ENCODE results near the gene KIF1B.

KIF1B gene

GRCh38 chr1:10265900-10266299 lies 55.5 kb downstream of the KIF1B start:
- ATAC-seq (ENCODE audit: low read depth) (no peak), DNase-seq (ENCODE audit: low spot score in 2 of 2) (no peak)
- H3K9me3 Mint-ChIP-seq: no peaks in the 10 kb centered on the region
- no peak overlapping the region for H3K4me3 Mint-ChIP-seq
- H3K27ac Mint-ChIP-seq: no peak overlapping the region
- H3K4me1 Mint-ChIP-seq: peaks cover 5% of the 10 kb centered on the region
- no peaks in the 10 kb centered on the region for H3K27me3 Mint-ChIP-seq
- peaks cover 18% of the 10 kb centered on the region for H3K36me3 Mint-ChIP-seq

GRCh38 chr1:10267319-10267718 lies 56.9 kb downstream of the KIF1B start:
- ATAC-seq (ENCODE audit: low read depth): no peak
- no peak overlapping the region for H3K27ac Mint-ChIP-seq

DNA sequence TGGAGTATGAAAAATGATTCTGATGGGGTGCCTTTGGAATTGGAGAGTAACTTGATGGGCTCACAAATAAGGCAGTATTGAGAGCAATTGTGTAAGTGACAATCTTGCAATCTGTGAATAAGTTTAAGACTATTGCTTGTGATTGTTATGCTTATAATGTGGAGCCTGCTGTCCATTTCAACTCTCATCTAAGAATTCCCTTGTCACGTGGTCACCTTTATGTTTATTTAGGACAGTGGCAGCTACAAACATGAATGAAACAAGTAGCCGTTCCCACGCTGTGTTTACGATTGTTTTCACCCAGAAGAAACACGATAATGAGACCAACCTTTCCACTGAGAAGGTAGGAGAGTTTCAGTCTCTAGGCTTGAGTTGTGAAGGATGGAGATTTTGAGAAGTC lies 57.6 kb downstream of the KIF1B start:
- peaks cover 14% of the 10 kb centered on the region for H3K36me3 Mint-ChIP-seq
- ATAC-seq (ENCODE audit: low read depth) (no peak), DNase-seq (ENCODE audit: low spot score in 2 of 2) (no peak)
- no peak overlapping the region for H3K4me3 Mint-ChIP-seq
- H3K27ac Mint-ChIP-seq: no peak overlapping the region
- H3K27me3 Mint-ChIP-seq: no peaks in the 10 kb centered on the region
- H3K9me3 Mint-ChIP-seq: no peaks in the 10 kb centered on the region
- H3K4me1 Mint-ChIP-seq: peaks cover 5% of the 10 kb centered on the region

More at GRCh38 chr1:10267319-10267718, 56.9 kb downstream of the KIF1B start:
- peaks cover 16% of the 10 kb centered on the region for H3K36me3 Mint-ChIP-seq
- H3K27me3 Mint-ChIP-seq: no peaks in the 10 kb centered on the region
- peaks cover 5% of the 10 kb centered on the region for H3K4me1 Mint-ChIP-seq
- H3K4me3 Mint-ChIP-seq: no peak overlapping the region
- H3K9me3 Mint-ChIP-seq: no peaks in the 10 kb centered on the region
- DNase-seq (ENCODE audit: low spot score in 2 of 2): no peak

- Mint-ChIP-seq H3K36me3 (peaks cover 18% of the 10 kb centered on the region), H3K4me3 (no peak overlapping the region), H3K27me3 (no peaks in the 10 kb centered on the region), H3K9me3 (no peaks in the 10 kb centered on the region), H3K4me1 (no peaks in the 10 kb centered on the region), H3K27ac (no peak overlapping the region)
- ATAC-seq (ENCODE audit: low read depth) (no peak), DNase-seq (ENCODE audit: low spot score in 2 of 2) (no peak)
Observed at GRCh38 chr1:10271090-10271489, 60.7 kb downstream of the KIF1B start.

DNA sequence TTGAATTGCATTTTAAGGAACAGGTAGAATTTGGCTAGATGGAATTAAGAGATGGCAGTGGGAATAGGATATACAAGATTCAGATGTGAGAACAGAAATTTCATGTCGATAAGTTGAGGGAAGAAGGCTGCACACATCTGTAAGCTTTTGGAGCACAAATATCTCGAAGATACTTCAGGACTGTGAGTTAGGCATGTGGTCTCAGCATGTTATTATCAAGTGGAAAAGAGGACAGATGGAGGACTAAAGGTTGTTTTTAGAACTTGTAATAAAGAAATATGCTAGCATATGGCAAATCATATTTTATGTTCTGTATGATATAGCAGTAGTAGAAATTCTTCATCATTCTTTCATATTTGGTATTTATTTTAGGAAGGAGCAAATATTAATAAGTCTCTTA lies 61.5 kb downstream of the KIF1B start:
- Mint-ChIP-seq H3K36me3 (peaks cover 16% of the 10 kb centered on the region), H3K4me3 (no peak overlapping the region), H3K27ac (no peak overlapping the region), H3K9me3 (no peaks in the 10 kb centered on the region), H3K4me1 (no peaks in the 10 kb centered on the region), H3K27me3 (no peaks in the 10 kb centered on the region)
- no peak for ATAC-seq (ENCODE audit: low read depth)
- no peak for DNase-seq (ENCODE audit: low spot score in 2 of 2)

- ATAC-seq (ENCODE audit: low read depth): no peak
- DNase-seq (ENCODE audit: low spot score in 2 of 2): no peak
- Mint-ChIP-seq H3K27ac (no peak overlapping the region), H3K4me1 (no peaks in the 10 kb centered on the region), H3K4me3 (no peak overlapping the region), H3K27me3 (no peaks in the 10 kb centered on the region), H3K9me3 (no peaks in the 10 kb centered on the region), H3K36me3 (peaks cover 16% of the 10 kb centered on the region)
Observed at GRCh38 chr1:10272274-10272673, 61.9 kb downstream of the KIF1B start.

- Mint-ChIP-seq H3K27ac (no peak overlapping the region), H3K27me3 (no peaks in the 10 kb centered on the region), H3K9me3 (no peaks in the 10 kb centered on the region), H3K36me3 (peaks cover 22% of the 10 kb centered on the region), H3K4me1 (no peaks in the 10 kb centered on the region), H3K4me3 (no peak overlapping the region)
- DNase-seq (ENCODE audit: low spot score in 2 of 2) (no peak), ATAC-seq (ENCODE audit: low read depth) (no peak)
Observed at GRCh38 chr1:10278880-10279279, 68.5 kb downstream of the KIF1B start.

- no peaks in the 10 kb centered on the region for H3K4me1 Mint-ChIP-seq
- H3K9me3 Mint-ChIP-seq: no peaks in the 10 kb centered on the region
- peaks cover 19% of the 10 kb centered on the region for H3K36me3 Mint-ChIP-seq
- DNase-seq (ENCODE audit: low spot score in 2 of 2) (no peak), ATAC-seq (ENCODE audit: low read depth) (no peak)
- no peak overlapping the region for H3K27ac Mint-ChIP-seq
- no peak overlapping the region for H3K4me3 Mint-ChIP-seq
- H3K27me3 Mint-ChIP-seq: no peaks in the 10 kb centered on the region
Observed at GRCh38 chr1:10280439-10281350, 70.3 kb downstream of the KIF1B start.

- ATAC-seq (ENCODE audit: low read depth): no peak
- H3K27me3 Mint-ChIP-seq: no peaks in the 10 kb centered on the region
- DNase-seq (ENCODE audit: low spot score in 2 of 2): no peak
- H3K9me3 Mint-ChIP-seq: no peaks in the 10 kb centered on the region
- H3K4me1 Mint-ChIP-seq: no peaks in the 10 kb centered on the region
- H3K4me3 Mint-ChIP-seq: no peak overlapping the region
- H3K36me3 Mint-ChIP-seq: peaks cover 14% of the 10 kb centered on the region
- H3K27ac Mint-ChIP-seq: peak overlapping the region; percentile 50
Observed at GRCh38 chr1:10283318-10283984, 73.1 kb downstream of the KIF1B start.

DNA sequence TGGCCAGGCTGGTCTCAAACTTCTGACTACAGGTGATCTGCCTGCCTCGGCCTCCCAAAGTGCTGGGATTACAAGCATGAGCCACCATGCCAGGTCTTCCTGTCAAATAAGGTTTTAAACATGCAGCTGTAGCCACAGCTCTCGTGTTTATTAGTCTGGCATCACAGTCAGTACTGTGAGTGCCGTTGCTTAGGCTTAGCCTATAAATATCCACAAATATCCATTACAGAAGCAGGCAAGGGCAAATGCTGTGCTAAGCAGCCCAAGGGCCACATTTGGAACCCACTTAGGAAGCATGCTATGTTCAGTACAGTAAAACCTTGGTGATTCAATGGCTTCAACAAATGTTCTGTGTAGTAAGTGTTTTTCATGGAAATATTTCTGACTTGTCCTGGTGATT lies 75.9 kb downstream of the KIF1B start:
- no peaks in the 10 kb centered on the region for H3K9me3 Mint-ChIP-seq
- H3K4me1 Mint-ChIP-seq: no peaks in the 10 kb centered on the region
- no peaks in the 10 kb centered on the region for H3K27me3 Mint-ChIP-seq
- DNase-seq (ENCODE audit: low spot score in 2 of 2) (no peak), ATAC-seq (ENCODE audit: low read depth) (no peak)
- no peak overlapping the region for H3K27ac Mint-ChIP-seq
- no peak overlapping the region for H3K4me3 Mint-ChIP-seq
- H3K36me3 Mint-ChIP-seq: peaks cover 19% of the 10 kb centered on the region

DNA sequence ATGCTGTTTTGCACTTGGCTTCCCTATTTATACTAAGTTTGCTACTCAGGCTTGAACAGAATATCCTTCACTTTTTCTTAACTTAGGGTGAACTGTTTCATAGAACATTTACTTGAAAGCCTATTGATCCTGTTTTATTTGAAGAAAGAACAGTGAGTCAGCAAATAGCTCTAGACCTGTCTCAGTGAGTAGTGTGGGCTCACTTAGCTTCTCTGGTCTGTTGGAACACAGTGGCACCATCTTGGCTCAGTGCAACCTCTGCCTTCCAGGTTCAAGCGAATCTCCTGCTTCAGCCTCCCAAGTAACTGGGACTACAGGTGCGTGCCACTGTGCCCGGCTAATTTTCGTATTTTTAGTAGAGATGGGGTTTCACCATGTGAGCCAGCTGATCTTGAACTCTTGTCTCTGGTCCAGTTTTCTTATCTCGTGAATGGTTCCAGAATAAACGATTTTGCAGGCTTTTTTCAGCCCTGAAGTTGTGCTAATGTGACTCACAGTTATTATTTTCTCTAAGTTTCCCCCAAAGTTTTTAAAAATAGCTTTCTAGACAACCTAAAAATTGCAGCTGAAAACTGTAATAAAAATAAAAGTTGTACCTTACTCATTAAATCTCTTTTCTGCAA lies 76.8 kb downstream of the KIF1B start:
- H3K36me3 Mint-ChIP-seq: peaks cover 18% of the 10 kb centered on the region
- DNase-seq (ENCODE audit: low spot score in 2 of 2): no peak
- no peak overlapping the region for H3K4me3 Mint-ChIP-seq
- no peak for ATAC-seq (ENCODE audit: low read depth)
- no peaks in the 10 kb centered on the region for H3K27me3 Mint-ChIP-seq
- no peaks in the 10 kb centered on the region for H3K9me3 Mint-ChIP-seq
- H3K27ac Mint-ChIP-seq: no peak overlapping the region
- H3K4me1 Mint-ChIP-seq: no peaks in the 10 kb centered on the region

DNA sequence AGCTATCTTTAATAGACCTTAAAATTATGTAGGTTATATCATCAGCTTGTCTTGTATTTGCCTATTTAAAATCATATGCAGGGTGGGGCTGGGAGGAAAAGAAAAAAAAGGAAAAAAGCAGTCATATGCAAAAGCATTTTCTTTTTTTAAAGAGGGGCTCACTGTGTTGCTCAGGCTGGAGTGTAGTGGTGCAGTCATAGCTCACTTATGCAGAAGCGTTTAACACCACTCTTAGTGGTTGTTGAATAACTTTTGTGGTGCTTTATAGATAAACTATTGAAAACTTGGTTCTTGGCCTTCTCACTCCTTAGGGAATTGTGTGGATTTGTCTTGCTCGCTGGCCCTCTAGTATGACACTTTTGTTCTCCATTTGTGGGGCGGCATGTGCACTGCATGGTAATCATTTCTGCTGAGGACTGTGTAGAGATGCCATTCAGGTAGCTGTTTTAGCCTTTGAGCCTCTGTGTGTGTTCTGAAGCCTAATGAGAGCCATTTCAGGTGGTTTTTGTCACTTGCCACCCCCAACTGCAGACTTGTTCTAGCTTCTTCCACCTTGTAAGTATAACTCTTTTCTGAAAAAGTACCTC lies 77.8 kb downstream of the KIF1B start:
- ATAC-seq (ENCODE audit: low read depth) (no peak), DNase-seq (ENCODE audit: low spot score in 2 of 2) (no peak)
- Mint-ChIP-seq H3K4me3 (no peak overlapping the region), H3K27me3 (no peaks in the 10 kb centered on the region), H3K36me3 (peaks cover 13% of the 10 kb centered on the region), H3K27ac (peak overlapping the region; percentile 56), H3K4me1 (no peaks in the 10 kb centered on the region), H3K9me3 (no peaks in the 10 kb centered on the region)

DNA sequence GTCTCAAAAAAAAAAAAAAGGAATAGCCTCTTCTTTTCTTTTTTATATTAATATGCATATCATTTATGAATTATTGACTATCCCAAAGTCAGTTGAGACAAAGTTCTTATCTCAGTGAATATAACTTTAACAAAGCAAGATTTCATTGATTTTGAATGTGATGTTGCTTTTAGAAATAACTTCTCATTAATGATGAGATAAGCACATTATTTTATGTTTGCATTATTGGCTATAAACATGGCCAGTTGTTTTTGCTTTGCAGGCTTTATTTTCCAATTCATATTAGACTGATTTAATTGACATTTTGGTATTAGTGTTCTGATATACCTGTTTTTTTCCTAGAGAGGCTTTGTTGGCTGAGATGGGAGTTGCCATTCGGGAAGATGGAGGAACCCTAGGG lies 81.3 kb downstream of the KIF1B start:
- ATAC-seq (ENCODE audit: low read depth): no peak
- H3K36me3 Mint-ChIP-seq: peaks cover 18% of the 10 kb centered on the region

DNA sequence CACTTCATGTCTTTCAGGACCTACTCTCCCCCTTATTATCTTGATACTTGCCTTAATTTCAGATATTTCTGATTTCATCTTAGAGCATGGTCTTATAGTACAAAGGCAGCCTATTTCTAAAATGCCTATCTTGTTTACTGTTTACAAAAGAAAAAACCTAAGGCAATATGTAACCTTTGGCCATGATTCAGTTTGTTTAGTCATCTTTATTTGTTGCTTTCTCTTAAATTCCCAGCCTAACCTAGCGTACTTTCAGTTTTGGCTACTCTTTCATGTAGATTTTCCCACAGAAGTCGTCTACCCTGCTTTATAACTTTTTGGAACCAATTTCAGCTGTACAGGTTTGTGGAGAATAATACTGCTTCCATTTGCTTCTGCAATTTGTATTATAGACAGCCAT lies 81.8 kb downstream of the KIF1B start:
- ATAC-seq (ENCODE audit: low read depth) (no peak), DNase-seq (ENCODE audit: low spot score in 2 of 2) (no peak)
- H3K4me3 Mint-ChIP-seq: no peak overlapping the region
- H3K27me3 Mint-ChIP-seq: no peaks in the 10 kb centered on the region
- H3K4me1 Mint-ChIP-seq: no peaks in the 10 kb centered on the region
- H3K9me3 Mint-ChIP-seq: no peaks in the 10 kb centered on the region
- peaks cover 20% of the 10 kb centered on the region for H3K36me3 Mint-ChIP-seq
- no peak overlapping the region for H3K27ac Mint-ChIP-seq

More for the DNA sequence above, 81.3 kb downstream of the KIF1B start:
- Mint-ChIP-seq H3K4me3 (no peak overlapping the region), H3K27me3 (no peaks in the 10 kb centered on the region), H3K4me1 (no peaks in the 10 kb centered on the region), H3K9me3 (no peaks in the 10 kb centered on the region), H3K27ac (no peak overlapping the region)
- DNase-seq (ENCODE audit: low spot score in 2 of 2): no peak
